H1 (cell line): ENCODE data around the gene GLS. TPM values are rescaled to one million over a fixed set of nuclear protein-coding genes. Genes with fewer than 3 reads are reported as not detected.

Experiments used
- CTCF ChIA-PET: fragments of 300-600 bp; sonication (Branson Sonifier 250); formaldehyde crosslinking; loops from one replicate; lab custom pipeline; 2021; ENCODE audit not compliant: partially characterized antibody; lab: Charles Lee
- POLR2A ChIA-PET: fragments of 300-600 bp; sonication (Branson Sonifier 250); formaldehyde crosslinking; loops from one replicate; lab custom pipeline; 2021; ENCODE audit warnings: inconsistent platforms; ENCODE audit not compliant: partially characterized antibody; lab: Charles Lee
- DNase-seq, 2 experiments: peaks; one replicate each; pipeline versions ENCODE4 v3.0.0 to v3.0.0-alpha.2; 2010 to 2022; ENCODE audit warnings: low spot score in 2 of 2, low read depth in 1 of 2, mixed read lengths in 1 of 2
- FAIRE-seq: peaks from 2 replicates; lab custom pipeline; 2011; peaks lifted over from hg19 to GRCh38; lab: Jason Lieb, UNC
- H2AFZ ChIP-seq: 2 replicates; pipeline ENCODE4 v1.8.1; 2012; ENCODE audit warnings: low read length, inconsistent platforms
- H2AK5ac ChIP-seq: 2 replicates; pipeline ENCODE4 v1.6.1; 2013; ENCODE audit warnings: low read depth, low read length
- H2BK120ac ChIP-seq: replicated peaks from 2 replicates; pipeline ENCODE3; 2013; ENCODE audit warnings: low read depth, low read length, inconsistent platforms
- H2BK12ac ChIP-seq: 2 replicates; pipeline ENCODE4 v1.6.1; 2013; ENCODE audit warnings: low read depth, low read length
- H2BK15ac ChIP-seq: 2 replicates; pipeline ENCODE4 v1.6.1; 2013; ENCODE audit warnings: low read length
- H2BK20ac ChIP-seq: 2 replicates; pipeline ENCODE4 v1.6.1; 2013; ENCODE audit warnings: low read length
- H2BK5ac ChIP-seq: 2 replicates; pipeline ENCODE4 v1.6.1; 2013; ENCODE audit warnings: low read depth, low read length
- H3K14ac ChIP-seq: 2 replicates; pipeline ENCODE4 v1.6.1; 2013; ENCODE audit warnings: inconsistent platforms; ENCODE audit not compliant: insufficient read length
- H3K18ac ChIP-seq: 2 replicates; pipeline ENCODE4 v1.6.1; 2013; ENCODE audit warnings: low read length; ENCODE audit errors: extremely low read depth
- H3K23ac ChIP-seq: 2 replicates; pipeline ENCODE4 v1.6.1; 2013; ENCODE audit warnings: inconsistent platforms; ENCODE audit not compliant: insufficient read length
- H3K23me2 ChIP-seq: 2 replicates; pipeline ENCODE4 v1.6.1; 2013; ENCODE audit warnings: low read depth, low read length
- H3K27ac ChIP-seq: 2 replicates; pipeline ENCODE4 v1.6.1; 2011; ENCODE audit warnings: low read depth, low read length, inconsistent platforms
- H3K27me3 ChIP-seq, 4 experiments: replicated peaks in 1 of 4; 1 replicate in 1 of 4; 2 replicates in 3 of 4; pipeline versions ENCODE4 v1.6.1 to v1.8.1; 2011 to 2013; ENCODE audit warnings: low read length in 3 of 4, mild to moderate bottlenecking in 3 of 4, inconsistent platforms in 2 of 4, mixed read lengths in 2 of 4, moderate library complexity in 1 of 4; ENCODE audit not compliant: control insufficient read depth in 3 of 4, insufficient read depth in 3 of 4; ENCODE audit errors: extremely low read depth in 1 of 4
- H3K36me3 ChIP-seq, 4 experiments: 2 replicates each; pipeline versions ENCODE4 v1.6.1 to v1.8.1; 2011 to 2013; ENCODE audit warnings: mild to moderate bottlenecking in 4 of 4, low read length in 3 of 4, moderate library complexity in 2 of 4, control low read depth in 1 of 4, inconsistent platforms in 1 of 4; ENCODE audit not compliant: insufficient read depth in 4 of 4, control insufficient read depth in 2 of 4
- H3K4ac ChIP-seq: replicated peaks from 2 replicates; pipeline ENCODE3; 2013; ENCODE audit warnings: low read length, low read depth, mixed read lengths, inconsistent platforms; ENCODE audit not compliant: insufficient read length
- H3K4me1 ChIP-seq, 4 experiments: replicated peaks in 1 of 4; 1 replicate in 1 of 4; 2 replicates in 3 of 4; pipeline versions ENCODE4 v1.6.1 to v1.8.1; 2011 to 2013; ENCODE audit warnings: low read length in 3 of 4, inconsistent platforms in 2 of 4, mixed read lengths in 1 of 4; ENCODE audit not compliant: insufficient read depth in 4 of 4, control insufficient read depth in 3 of 4
- H3K4me2 ChIP-seq, 2 experiments: 2 replicates each; pipeline versions ENCODE4 v1.6.1 to v1.8.1; 2011 to 2013; ENCODE audit warnings: low read depth in 2 of 2, low read length in 2 of 2, control low read depth in 1 of 2, inconsistent platforms in 1 of 2, mild to moderate bottlenecking in 1 of 2; ENCODE audit not compliant: insufficient read depth in 1 of 2
- H3K4me3 ChIP-seq, 4 experiments: fragments of 200-600, 300-600 bp in 1 of 4; sonication (generic), shearing (Covaris generic), sonication (Bioruptor Twin) in 1 of 4; 2 replicates each; pipeline versions ENCODE4 v1.5.1 to v1.8.1; 2011 to 2016; ENCODE audit warnings: low read length in 4 of 4, low read depth in 3 of 4, control low read depth in 2 of 4, inconsistent platforms in 2 of 4, mild to moderate bottlenecking in 2 of 4, mixed read lengths in 1 of 4, moderate library complexity in 1 of 4; ENCODE audit not compliant: insufficient read depth in 2 of 4; ENCODE audit errors: extremely low read depth in 1 of 4
- H3K56ac ChIP-seq: replicated peaks from 2 replicates; pipeline ENCODE3; 2013; ENCODE audit warnings: low read depth, mild to moderate bottlenecking, mixed read lengths, low read length, inconsistent platforms; ENCODE audit not compliant: insufficient read length
- H3K79me1 ChIP-seq: 2 replicates; pipeline ENCODE4 v1.6.1; 2013; ENCODE audit warnings: low read depth, low read length, control low read depth
- H3K79me2 ChIP-seq, 2 experiments: 2 replicates each; pipeline versions ENCODE4 v1.6.1 to v1.8.1; 2012 to 2013; ENCODE audit warnings: low read length in 2 of 2, mild to moderate bottlenecking in 2 of 2, inconsistent platforms in 1 of 2; ENCODE audit not compliant: insufficient read depth in 2 of 2, control insufficient read depth in 1 of 2
- H3K9ac ChIP-seq, 4 experiments: replicated peaks in 1 of 4; 1 replicate in 1 of 4; 2 replicates in 3 of 4; pipeline versions ENCODE4 v1.6.1 to v1.8.1; 2011 to 2013; ENCODE audit warnings: low read depth in 3 of 4, low read length in 3 of 4, control low read depth in 2 of 4, mild to moderate bottlenecking in 2 of 4, moderate library complexity in 2 of 4, inconsistent platforms in 1 of 4; ENCODE audit errors: extremely low read depth in 1 of 4
- H3K9me3 ChIP-seq, 2 experiments: 2 replicates each; pipeline versions ENCODE4 v1.6.1 to v1.8.1; 2012 to 2013; ENCODE audit warnings: mild to moderate bottlenecking in 2 of 2, moderate library complexity in 2 of 2, control low read depth in 1 of 2, inconsistent platforms in 1 of 2, low read depth in 1 of 2, low read length in 1 of 2, mixed read lengths in 1 of 2; ENCODE audit not compliant: insufficient read depth in 2 of 2
- H4K20me1 ChIP-seq, 2 experiments: replicated peaks in 1 of 2; 2 replicates each; pipeline versions ENCODE3 to v1.8.1; 2011 to 2013; ENCODE audit warnings: inconsistent platforms in 2 of 2, low read length in 2 of 2, mild to moderate bottlenecking in 1 of 2; ENCODE audit not compliant: insufficient read depth in 2 of 2, control insufficient read depth in 1 of 2
- H4K5ac ChIP-seq: 2 replicates; pipeline ENCODE4 v1.6.1; 2013; ENCODE audit warnings: low read length, low read depth, mixed read lengths, inconsistent platforms; ENCODE audit not compliant: insufficient read length
- H4K8ac ChIP-seq: 2 replicates; pipeline ENCODE4 v1.8.0; 2013; ENCODE audit warnings: mild to moderate bottlenecking, moderate library complexity, low read length, inconsistent platforms; ENCODE audit not compliant: insufficient read depth; ENCODE audit errors: extremely low read depth
- H4K91ac ChIP-seq: replicated peaks from 2 replicates; pipeline ENCODE3; 2013; ENCODE audit warnings: low read length, mixed read lengths, inconsistent platforms; ENCODE audit not compliant: insufficient read length
- EZH2 ChIP-seq: fragments of 200-600 bp; sonication (generic); IDR thresholded peaks from 2 replicates; pipeline ENCODE4 v1.7.1; 2012; ENCODE audit warnings: low read depth, mild to moderate bottlenecking, moderate library complexity, low read length, inconsistent platforms; ENCODE audit not compliant: severe bottlenecking
- NANOG ChIP-seq: IDR thresholded peaks from 2 replicates; pipeline ENCODE4 v1.6.1; 2011; ENCODE audit warnings: low read length, low read depth, mild to moderate bottlenecking, inconsistent platforms; ENCODE audit not compliant: insufficient read depth, poor library complexity, severe bottlenecking
- SAP30 ChIP-seq: fragments of 300-600 bp; sonication (generic); IDR thresholded peaks from 2 replicates; pipeline ENCODE4 v1.7.1; 2012; ENCODE audit warnings: low read length, moderate library complexity, mild to moderate bottlenecking, inconsistent platforms; ENCODE audit not compliant: insufficient read depth, insufficient replicate concordance
- WGBS, 2 experiments: shearing (Covaris generic) in 1 of 2; methylation state at CpG; one replicate each; pipeline versions ENCODE4 v1.1.6 to v1.1.7; 2013 to 2015; ENCODE audit warnings: low lambda C conversion rate in 2 of 2, mixed read lengths in 2 of 2, inconsistent platforms in 1 of 2, low coverage in 1 of 2, missing lambda C conversion rate in 1 of 2; ENCODE audit not compliant: insufficient replicate concordance in 2 of 2, insufficient coverage in 1 of 2, insufficient read length in 1 of 2; ENCODE audit errors: extremely low coverage in 1 of 2, missing lambda C conversion rate in 1 of 2; 5-methylcytosine and 5-hydroxymethylcytosine counted together
- polyA plus RNA-seq, 7 experiments: library from polyadenylated mRNA; depleted of rRNA in 3 of 7; stranded (reverse) in 5 of 7; unstranded in 2 of 7; fragments of >200 nt in 5 of 7; fragments of 200-250 nt in 2 of 7; gene quantifications; 1 replicate in 5 of 7; 2 replicates in 1 of 7; 4 replicates in 1 of 7; pipeline versions ENCODE4 v1.2.1 to v1.2.3, GENCODE V29; 2011 to 2013; ENCODE audit warnings: missing spikeins in 2 of 7, mixed read lengths in 2 of 7
- total RNA-seq: library from RNA; stranded (reverse); fragmentation: NEBNext Ultra II Directional; extraction: Animal tissue kit (Norgen Biotek cat#: 25700); gene quantifications from 2 replicates; pipeline ENCODE4 v1.2.1, GENCODE V29; 2021

GLS gene
- total and polyA plus RNA-seq, 2 of the 8 experiments (the other 6 are each of a cell fraction or from before 2014, with no cell fraction given): 15.7 to 89.8 TPM

GRCh38 chr2:190869721-190870120 lies 10.9 kb upstream of the GLS start:
- Histone ChIP-seq H2BK15ac (no peak overlapping the region), H3K23ac (no peak overlapping the region), H3K4me1 (peaks cover 0 to 2% (median 0%) of the 10 kb centered on the region in 4 experiments; a peak in 2 of 7 replicates), H2BK5ac (peak overlapping the region; percentile 79; the same call in 1 of the 2 replicates), H3K9ac (no peak overlapping the region), H2BK12ac (no peak overlapping the region), H4K8ac (no peak overlapping the region), H4K91ac (no peak overlapping the region), H3K4me3 (peak overlapping the region in 1 of 4 experiments; percentile 28; a peak in 1 of 8 replicates), H4K20me1 (no peaks in the 10 kb centered on the region), H2BK120ac (no peak overlapping the region), H3K9me3 (peaks cover 5 to 16% of the 10 kb centered on the region in 2 experiments; a peak in 3 of 4 replicates), H3K27me3 (no peaks in the 10 kb centered on the region), H3K4me2 (peak overlapping the region; percentile 24 to 34; a peak in 2 of 4 replicates), H3K79me2 (no peaks in the 10 kb centered on the region), H3K23me2 (0 out of 2 replicates have a peak, but pooled peaks cover 2% of the 10 kb centered on the region), H3K36me3 (peaks cover 0 to 4% (median 0%) of the 10 kb centered on the region in 4 experiments; a peak in 1 of 8 replicates), H4K5ac (no peak overlapping the region), H3K4ac (no peak overlapping the region), H3K27ac (no peak overlapping the region), H2BK20ac (peak overlapping the region; percentile 50; the same call in 1 of the 2 replicates), H2AK5ac (no peak overlapping the region), H3K14ac (no peak overlapping the region), H3K79me1 (no peaks in the 10 kb centered on the region), H3K18ac (no peak overlapping the region), H3K56ac (no peak overlapping the region), H2AFZ (no peak overlapping the region)
- ChIA-PET CTCF (interaction anchor here (2.6 kb wide), 1 partner anchor 19 kb away, joined by 19 read pairs; no protein-coding TSS in a partner anchor), POLR2A (interaction anchor here (1.0 to 2.7 kb wide), 4 partner anchors 10 to 19 kb away, joined by 4 to 20 read pairs (median 9); partner anchors contain the start of gene GLS)
- FAIRE-seq: peak; percentile 7
- 16% methylated on average over 5 of the region's 5 CpGs; no CpG with 5 or more reads in 1 of the 2 experiments for WGBS, 2 experiments
- no peak for DNase-seq
- TF ChIP-seq SAP30: no peak
- no peak for TF ChIP-seq EZH2
- TF ChIP-seq NANOG: peak; percentile 52
